GM23338 (cell line): Measurements from ENCODE around the gene KLHL28. TPM values are rescaled to one million over a fixed set of nuclear protein-coding genes. Genes with fewer than 3 reads are reported as not detected.

ENCODE experiments used
- ATAC-seq: fragments of 200-7000 bp; cut with Tn5 transposase; 3 replicates; pipeline ENCODE4 v1.9.1; 2020
- DNase-seq: peaks from one replicate; pipeline ENCODE4 v3.0.0-alpha.2; 2015; ENCODE audit warnings: low spot score
- H2AFZ ChIP-seq: fragments of 200-600 bp; sonication (generic); 2 replicates; pipeline ENCODE4 v1.8.0; 2016; ENCODE audit warnings: antibody characterized with exemption, mild to moderate bottlenecking, moderate library complexity
- H3F3A ChIP-seq: fragments of 200-600 bp; sonication (generic); replicated peaks from 2 replicates; pipeline ENCODE4 v1.8.0; 2017; ENCODE audit warnings: antibody characterized with exemption, mixed run types, low read depth
- H3K27ac ChIP-seq: fragments of 200-600 bp; sonication (generic); 2 replicates; pipeline ENCODE4 v1.6.1; 2016; ENCODE audit warnings: low read depth
- H3K27me3 ChIP-seq: fragments of 200-600 bp; sonication (generic); 2 replicates; pipeline ENCODE4 v1.8.0; 2016; ENCODE audit warnings: mild to moderate bottlenecking, mixed run types, moderate library complexity; ENCODE audit not compliant: insufficient read depth
- H3K36me3 ChIP-seq: fragments of 200-600 bp; sonication (generic); 2 replicates; pipeline ENCODE4 v1.8.0; 2016; ENCODE audit warnings: mild to moderate bottlenecking; ENCODE audit not compliant: insufficient read depth
- H3K4me1 ChIP-seq: fragments of 200-600 bp; sonication (generic); 2 replicates; pipeline ENCODE4 v1.8.0; 2016; ENCODE audit warnings: mild to moderate bottlenecking, moderate library complexity; ENCODE audit not compliant: insufficient read depth
- H3K4me2 ChIP-seq: fragments of 200-600 bp; sonication (generic); 2 replicates; pipeline ENCODE4 v1.7.1; 2017; ENCODE audit warnings: mixed run types
- H3K4me3 ChIP-seq: fragments of 200-600 bp; sonication (generic); 2 replicates; pipeline ENCODE4 v1.6.1; 2016; ENCODE audit warnings: mixed run types
- H3K79me2 ChIP-seq: fragments of 200-600 bp; sonication (generic); replicated peaks from 2 replicates; pipeline ENCODE4 v1.8.0; 2017; ENCODE audit warnings: mild to moderate bottlenecking; ENCODE audit not compliant: insufficient read depth
- H3K9me2 ChIP-seq: fragments of 200-600 bp; sonication (generic); 2 replicates; pipeline ENCODE4 v1.8.0; 2017; ENCODE audit not compliant: insufficient read depth
- H4K20me1 ChIP-seq: fragments of 200-600 bp; sonication (generic); replicated peaks from 2 replicates; pipeline ENCODE4 v1.8.0; 2017; ENCODE audit warnings: mild to moderate bottlenecking; ENCODE audit not compliant: insufficient read depth
- H3K27ac Mint-ChIP-seq: 2 replicates; pipeline ENCODE4 v1.8.0; 2020; ENCODE audit warnings: inconsistent platforms, mild to moderate bottlenecking, moderate library complexity, mixed read lengths
- H3K27me3 Mint-ChIP-seq: 3 replicates; pipeline ENCODE4 v1.8.0; 2022; ENCODE audit warnings: low read depth, mild to moderate bottlenecking, moderate library complexity, mixed read lengths, inconsistent platforms; ENCODE audit not compliant: insufficient read depth, poor library complexity
- H3K36me3 Mint-ChIP-seq: 3 replicates; pipeline ENCODE4 v1.8.0; 2021; ENCODE audit warnings: low read depth, mild to moderate bottlenecking, inconsistent platforms, moderate library complexity, mixed read lengths
- H3K4me1 Mint-ChIP-seq: 3 replicates; pipeline ENCODE4 v1.8.0; 2020; ENCODE audit warnings: mild to moderate bottlenecking, inconsistent platforms, mixed read lengths
- H3K4me3 Mint-ChIP-seq: 3 replicates; pipeline ENCODE4 v1.8.0; 2021; ENCODE audit warnings: moderate library complexity, mild to moderate bottlenecking, inconsistent platforms, mixed read lengths
- H3K9me3 Mint-ChIP-seq: 3 replicates; pipeline ENCODE4 v1.8.0; 2020; ENCODE audit warnings: moderate library complexity, mild to moderate bottlenecking, inconsistent platforms, mixed read lengths
- CREB1 ChIP-seq: fragments of 250-450 bp; sonication (Bioruptor Pico); IDR thresholded peaks from 2 replicates; pipeline ENCODE4 v1.5.0; 2020; ENCODE audit warnings: low read depth, mild to moderate bottlenecking, moderate library complexity
- EZH2 ChIP-seq: fragments of 200-600 bp; sonication (generic); IDR thresholded peaks from one replicate; pipeline ENCODE4 v1.8.0; 2017; ENCODE audit warnings: antibody characterized with exemption, mild to moderate bottlenecking, low read depth; ENCODE audit not compliant: unreplicated experiment
- EZH2phosphoT487 ChIP-seq: fragments of 200-600 bp; sonication (generic); IDR thresholded peaks from one replicate; pipeline ENCODE4 v1.8.1; 2018; ENCODE audit warnings: antibody characterized with exemption; ENCODE audit not compliant: unreplicated experiment
- JUNB ChIP-seq: IDR thresholded peaks from one replicate; pipeline ENCODE4 v1.6.1; 2016; ENCODE audit warnings: antibody characterized with exemption; ENCODE audit not compliant: unreplicated experiment
- NANOG ChIP-seq: IDR thresholded peaks from 2 replicates; pipeline ENCODE4 v1.6.1; 2016; ENCODE audit warnings: antibody characterized with exemption, borderline replicate concordance
- POLR2AphosphoS5 ChIP-seq: IDR thresholded peaks from 2 replicates; pipeline ENCODE4 v1.6.1; 2016; ENCODE audit warnings: antibody characterized with exemption, low read depth
- STAT1 ChIP-seq: IDR thresholded peaks from one replicate; pipeline ENCODE4 v1.6.1; 2016; ENCODE audit warnings: antibody characterized with exemption; ENCODE audit not compliant: unreplicated experiment
- ZNF114 ChIP-seq: fragments of 250-450 bp; sonication (Bioruptor Pico); IDR thresholded peaks from 2 replicates; pipeline ENCODE4 v1.5.0; 2020; ENCODE audit warnings: mild to moderate bottlenecking, moderate library complexity
- ZNF331 ChIP-seq: fragments of 250-450 bp; sonication (Bioruptor Pico); IDR thresholded peaks from 2 replicates; pipeline ENCODE4 v1.5.0; 2020; ENCODE audit warnings: low read depth, mild to moderate bottlenecking, moderate library complexity
- polyA plus RNA-seq: library from polyadenylated mRNA; unstranded; fragments of >200 nt; fragmentation: Nextera tagmentation; extraction: Ambion mirVana; gene quantifications from 2 replicates; pipeline ENCODE4 v1.2.1, GENCODE V29; 2016
- total RNA-seq: library from RNA; depleted of rRNA; stranded (reverse); fragments of >200 nt; shearing (Covaris generic); gene quantifications from 2 replicates; pipeline ENCODE4 v1.2.3, GENCODE V29; 2014
- TF ChIP-seq, protein P1 (sequence below): fragments of 250-450 bp; sonication (Bioruptor Pico); IDR thresholded peaks from 2 replicates; pipeline ENCODE4 v1.5.0; 2020; ENCODE audit warnings: mild to moderate bottlenecking, moderate library complexity
- TF ChIP-seq, protein P2 (sequence below), 2 experiments: fragments of 200-600 bp in 1 of 2; sonication (generic) in 1 of 2; conservative IDR thresholded peaks; 2 replicates each; pipeline versions ENCODE4 v1.5.1 to v1.6.1; 2016 to 2017; ENCODE audit warnings: antibody characterized with exemption in 2 of 2, low read depth in 2 of 2, mild to moderate bottlenecking in 2 of 2, moderate library complexity in 1 of 2

The KLHL28 gene
- total and polyA plus RNA-seq, 2 experiments from 2014 or later: 7.7 to 10.6 TPM

DNA sequence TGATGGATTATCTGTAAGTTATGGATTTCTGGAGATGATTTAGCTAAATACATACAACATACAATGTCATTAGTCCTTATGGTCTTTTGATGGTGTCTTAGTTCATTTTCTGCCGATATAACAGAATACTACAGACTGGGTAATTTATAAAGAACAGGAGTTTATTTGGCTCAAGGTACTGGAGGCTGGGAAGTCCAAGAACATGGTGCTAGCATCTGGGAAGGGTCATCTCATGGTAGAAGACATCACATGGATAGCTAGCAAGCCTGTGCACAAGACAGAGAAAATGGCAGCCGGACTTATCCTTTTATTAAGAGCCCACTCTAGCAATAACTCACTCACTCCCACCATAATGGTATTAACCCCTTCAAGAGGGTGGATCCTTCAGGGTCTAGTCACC is 24.2 kb downstream of the KLHL28 start:
- no peaks in the 10 kb centered on the region; the same call in 2 of the 3 replicates for H3K4me1 Mint-ChIP-seq
- Histone ChIP-seq H3K9me2 (no peaks in the 10 kb centered on the region), H3F3A (no peaks in the 10 kb centered on the region), H3K27me3 (no peaks in the 10 kb centered on the region), H3K4me3 (no peak overlapping the region), H3K4me2 (no peak overlapping the region), H2AFZ (no peak overlapping the region), H4K20me1 (no peaks in the 10 kb centered on the region), H3K79me2 (0 out of 2 replicates have a peak, but pooled peaks cover 14% of the 10 kb centered on the region), H3K36me3 (peaks cover 6% of the 10 kb centered on the region; the same call in 1 of the 2 replicates), H3K4me1 (no peaks in the 10 kb centered on the region), H3K27ac (no peak overlapping the region)
- H3K27me3 Mint-ChIP-seq: peaks cover 2% of the 10 kb centered on the region
- H3K9me3 Mint-ChIP-seq: peaks cover 2% of the 10 kb centered on the region; the same call in 1 of the 3 replicates
- no peak overlapping the region for H3K4me3 Mint-ChIP-seq
- H3K27ac Mint-ChIP-seq: no peak overlapping the region
- TF ChIP-seq EZH2 (no peak), NANOG (no peak), JUNB (no peak), ZNF331 (no peak), POLR2AphosphoS5 (no peak), STAT1 (no peak), EZH2phosphoT487 (no peak), CREB1 (CRISPR knock-in tag) (no peak), ZNF114 (CRISPR knock-in tag) (no peak)
- TF ChIP-seq, protein P1, sequence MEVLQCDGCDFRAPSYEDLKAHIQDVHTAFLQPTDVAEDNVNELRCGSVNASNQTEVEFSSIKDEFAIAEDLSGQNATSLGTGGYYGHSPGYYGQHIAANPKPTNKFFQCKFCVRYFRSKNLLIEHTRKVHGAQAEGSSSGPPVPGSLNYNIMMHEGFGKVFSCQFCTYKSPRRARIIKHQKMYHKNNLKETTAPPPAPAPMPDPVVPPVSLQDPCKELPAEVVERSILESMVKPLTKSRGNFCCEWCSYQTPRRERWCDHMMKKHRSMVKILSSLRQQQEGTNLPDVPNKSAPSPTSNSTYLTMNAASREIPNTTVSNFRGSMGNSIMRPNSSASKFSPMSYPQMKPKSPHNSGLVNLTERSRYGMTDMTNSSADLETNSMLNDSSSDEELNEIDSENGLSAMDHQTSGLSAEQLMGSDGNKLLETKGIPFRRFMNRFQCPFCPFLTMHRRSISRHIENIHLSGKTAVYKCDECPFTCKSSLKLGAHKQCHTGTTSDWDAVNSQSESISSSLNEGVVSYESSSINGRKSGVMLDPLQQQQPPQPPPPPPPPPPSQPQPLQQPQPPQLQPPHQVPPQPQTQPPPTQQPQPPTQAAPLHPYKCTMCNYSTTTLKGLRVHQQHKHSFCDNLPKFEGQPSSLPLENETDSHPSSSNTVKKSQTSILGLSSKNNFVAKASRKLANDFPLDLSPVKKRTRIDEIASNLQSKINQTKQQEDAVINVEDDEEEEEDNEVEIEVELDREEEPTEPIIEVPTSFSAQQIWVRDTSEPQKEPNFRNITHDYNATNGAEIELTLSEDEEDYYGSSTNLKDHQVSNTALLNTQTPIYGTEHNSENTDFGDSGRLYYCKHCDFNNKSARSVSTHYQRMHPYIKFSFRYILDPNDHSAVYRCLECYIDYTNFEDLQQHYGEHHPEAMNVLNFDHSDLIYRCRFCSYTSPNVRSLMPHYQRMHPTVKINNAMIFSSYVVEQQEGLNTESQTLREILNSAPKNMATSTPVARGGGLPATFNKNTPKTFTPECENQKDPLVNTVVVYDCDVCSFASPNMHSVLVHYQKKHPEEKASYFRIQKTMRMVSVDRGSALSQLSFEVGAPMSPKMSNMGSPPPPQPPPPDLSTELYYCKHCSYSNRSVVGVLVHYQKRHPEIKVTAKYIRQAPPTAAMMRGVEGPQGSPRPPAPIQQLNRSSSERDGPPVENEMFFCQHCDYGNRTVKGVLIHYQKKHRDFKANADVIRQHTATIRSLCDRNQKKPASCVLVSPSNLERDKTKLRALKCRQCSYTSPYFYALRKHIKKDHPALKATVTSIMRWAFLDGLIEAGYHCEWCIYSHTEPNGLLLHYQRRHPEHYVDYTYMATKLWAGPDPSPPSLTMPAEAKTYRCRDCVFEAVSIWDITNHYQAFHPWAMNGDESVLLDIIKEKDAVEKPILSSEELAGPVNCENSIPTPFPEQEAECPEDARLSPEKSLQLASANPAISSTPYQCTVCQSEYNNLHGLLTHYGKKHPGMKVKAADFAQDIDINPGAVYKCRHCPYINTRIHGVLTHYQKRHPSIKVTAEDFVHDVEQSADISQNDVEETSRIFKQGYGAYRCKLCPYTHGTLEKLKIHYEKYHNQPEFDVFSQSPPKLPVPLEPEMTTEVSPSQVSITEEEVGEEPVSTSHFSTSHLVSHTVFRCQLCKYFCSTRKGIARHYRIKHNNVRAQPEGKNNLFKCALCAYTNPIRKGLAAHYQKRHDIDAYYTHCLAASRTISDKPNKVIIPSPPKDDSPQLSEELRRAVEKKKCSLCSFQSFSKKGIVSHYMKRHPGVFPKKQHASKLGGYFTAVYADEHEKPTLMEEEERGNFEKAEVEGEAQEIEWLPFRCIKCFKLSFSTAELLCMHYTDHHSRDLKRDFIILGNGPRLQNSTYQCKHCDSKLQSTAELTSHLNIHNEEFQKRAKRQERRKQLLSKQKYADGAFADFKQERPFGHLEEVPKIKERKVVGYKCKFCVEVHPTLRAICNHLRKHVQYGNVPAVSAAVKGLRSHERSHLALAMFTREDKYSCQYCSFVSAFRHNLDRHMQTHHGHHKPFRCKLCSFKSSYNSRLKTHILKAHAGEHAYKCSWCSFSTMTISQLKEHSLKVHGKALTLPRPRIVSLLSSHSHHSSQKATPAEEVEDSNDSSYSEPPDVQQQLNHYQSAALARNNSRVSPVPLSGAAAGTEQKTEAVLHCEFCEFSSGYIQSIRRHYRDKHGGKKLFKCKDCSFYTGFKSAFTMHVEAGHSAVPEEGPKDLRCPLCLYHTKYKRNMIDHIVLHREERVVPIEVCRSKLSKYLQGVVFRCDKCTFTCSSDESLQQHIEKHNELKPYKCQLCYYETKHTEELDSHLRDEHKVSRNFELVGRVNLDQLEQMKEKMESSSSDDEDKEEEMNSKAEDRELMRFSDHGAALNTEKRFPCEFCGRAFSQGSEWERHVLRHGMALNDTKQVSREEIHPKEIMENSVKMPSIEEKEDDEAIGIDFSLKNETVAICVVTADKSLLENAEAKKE (CRISPR knock-in tag): no peak
- TF ChIP-seq, protein P2, sequence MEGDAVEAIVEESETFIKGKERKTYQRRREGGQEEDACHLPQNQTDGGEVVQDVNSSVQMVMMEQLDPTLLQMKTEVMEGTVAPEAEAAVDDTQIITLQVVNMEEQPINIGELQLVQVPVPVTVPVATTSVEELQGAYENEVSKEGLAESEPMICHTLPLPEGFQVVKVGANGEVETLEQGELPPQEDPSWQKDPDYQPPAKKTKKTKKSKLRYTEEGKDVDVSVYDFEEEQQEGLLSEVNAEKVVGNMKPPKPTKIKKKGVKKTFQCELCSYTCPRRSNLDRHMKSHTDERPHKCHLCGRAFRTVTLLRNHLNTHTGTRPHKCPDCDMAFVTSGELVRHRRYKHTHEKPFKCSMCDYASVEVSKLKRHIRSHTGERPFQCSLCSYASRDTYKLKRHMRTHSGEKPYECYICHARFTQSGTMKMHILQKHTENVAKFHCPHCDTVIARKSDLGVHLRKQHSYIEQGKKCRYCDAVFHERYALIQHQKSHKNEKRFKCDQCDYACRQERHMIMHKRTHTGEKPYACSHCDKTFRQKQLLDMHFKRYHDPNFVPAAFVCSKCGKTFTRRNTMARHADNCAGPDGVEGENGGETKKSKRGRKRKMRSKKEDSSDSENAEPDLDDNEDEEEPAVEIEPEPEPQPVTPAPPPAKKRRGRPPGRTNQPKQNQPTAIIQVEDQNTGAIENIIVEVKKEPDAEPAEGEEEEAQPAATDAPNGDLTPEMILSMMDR (conservative IDR thresholded peaks at IDR 0.05; ENCODE audit: low read depth in 2 of 2): no peak
- no peak for DNase-seq
- ATAC-seq: no peak
- peaks cover 47% of the 10 kb centered on the region for H3K36me3 Mint-ChIP-seq
